ACC112 (cell line): ENCODE measurements around the gene UBL3.

ENCODE experiments used
- H2AFZ ChIP-seq: fragments of 200-600 bp; sonication (generic); one replicate; pipeline ENCODE4 v1.6.0; 2017; ENCODE audit warnings: antibody characterized with exemption, low read length; ENCODE audit not compliant: unreplicated experiment
- H3K27ac ChIP-seq: fragments of 200-600 bp; sonication (generic); 2 replicates; pipeline ENCODE4 v1.5.1; 2014; ENCODE audit warnings: low read depth, mild to moderate bottlenecking, antibody characterized with exemption, low read length, moderate library complexity
- H3K27me3 ChIP-seq: fragments of 200-600 bp; sonication (generic); 2 replicates; pipeline ENCODE4 v1.6.1; 2014; ENCODE audit warnings: mild to moderate bottlenecking, antibody characterized with exemption, low read length, moderate library complexity, mixed read lengths; ENCODE audit not compliant: insufficient read depth
- H3K36me3 ChIP-seq: fragments of 200-600 bp; sonication (generic); 2 replicates; pipeline ENCODE4 v1.6.1; 2016; ENCODE audit warnings: mild to moderate bottlenecking, antibody characterized with exemption, low read length, moderate library complexity, mixed read lengths; ENCODE audit not compliant: insufficient read depth
- H3K4me1 ChIP-seq: fragments of 200-600 bp; sonication (generic); one replicate; pipeline ENCODE4 v1.6.1; 2016; ENCODE audit warnings: low read length, mixed read lengths; ENCODE audit not compliant: insufficient read depth, unreplicated experiment, control insufficient read depth
- H3K4me3 ChIP-seq: fragments of 200-600 bp; sonication (generic); 2 replicates; pipeline ENCODE4 v1.5.1; 2014; ENCODE audit warnings: mild to moderate bottlenecking, low read depth, low read length
- H3K79me2 ChIP-seq: fragments of 200-600 bp; sonication (generic); one replicate; pipeline ENCODE4 v1.6.0; 2016; ENCODE audit warnings: low read length; ENCODE audit not compliant: control insufficient read depth, unreplicated experiment, insufficient read depth

The UBL3 gene

DNA sequence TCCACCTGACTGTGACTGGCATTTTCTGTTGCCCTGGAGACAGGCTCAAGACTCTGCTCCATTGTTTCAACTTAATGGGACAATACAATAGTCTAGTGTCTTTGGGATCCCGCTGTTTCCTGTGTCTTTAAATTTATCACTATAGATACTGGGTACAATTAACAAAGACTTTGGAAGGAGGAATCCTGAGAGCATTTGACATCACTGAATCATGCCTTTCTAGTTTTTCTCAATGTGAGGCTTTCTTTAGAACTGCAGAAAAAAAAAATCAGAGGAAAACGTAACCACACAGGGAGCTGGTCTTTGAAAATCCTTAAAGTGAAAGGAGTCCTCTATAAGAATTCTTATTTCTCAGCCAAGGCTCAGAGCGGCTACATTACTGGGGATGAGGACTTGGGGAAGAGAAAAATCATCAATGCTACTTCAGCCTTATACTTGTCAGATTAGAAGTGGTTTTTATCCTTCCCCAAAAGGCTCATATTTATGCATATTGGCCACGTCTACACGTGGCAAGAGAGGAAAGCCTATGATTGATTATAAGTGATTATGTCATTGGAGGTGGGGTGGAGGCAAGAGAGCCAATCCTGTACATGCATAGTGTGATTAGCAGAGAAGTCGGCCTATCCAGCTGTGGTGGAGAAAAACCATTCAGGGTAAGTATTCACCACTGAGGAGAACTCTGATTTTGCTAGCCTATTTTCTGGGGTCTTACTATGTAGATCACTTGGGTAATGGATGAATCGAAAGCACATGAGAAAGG, 34.4 kb upstream of the UBL3 start:
- no peaks in the 10 kb centered on the region for H3K4me1 ChIP-seq
- no peak overlapping the region for H3K4me3 ChIP-seq
- H3K79me2 ChIP-seq: no peaks in the 10 kb centered on the region
- H2AFZ ChIP-seq: no peak overlapping the region
- no peaks in the 10 kb centered on the region for H3K36me3 ChIP-seq
- H3K27ac ChIP-seq: no peak overlapping the region
- no peaks in the 10 kb centered on the region for H3K27me3 ChIP-seq

DNA sequence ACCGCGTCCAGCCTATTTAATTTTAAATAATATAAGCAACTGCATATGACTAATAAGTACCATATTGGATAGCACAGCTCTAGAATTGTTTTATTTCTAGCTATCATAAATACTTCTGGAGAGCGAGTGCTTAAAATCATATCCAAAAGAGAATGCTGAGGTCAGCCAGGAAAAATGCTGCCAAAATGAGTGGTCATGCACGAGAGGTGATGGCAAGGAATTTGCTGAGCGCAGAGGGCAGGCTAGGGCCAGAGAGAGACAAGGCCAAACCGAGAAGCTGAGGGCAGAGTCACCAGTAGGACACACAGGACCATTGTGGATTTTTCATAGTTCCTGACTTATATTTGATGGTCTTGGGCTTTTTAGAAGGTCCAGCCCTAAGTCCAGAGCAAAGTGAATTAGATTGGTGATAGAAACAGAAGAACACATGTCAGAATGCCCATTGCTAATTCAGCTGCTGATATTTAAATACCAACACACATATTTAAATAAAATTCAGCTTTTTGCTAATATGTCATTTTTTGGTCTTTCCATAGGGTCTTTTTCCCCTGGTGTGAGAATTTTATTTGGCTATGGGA, 33.6 kb upstream of the UBL3 start:
- H3K27me3 ChIP-seq: no peaks in the 10 kb centered on the region
- H3K79me2 ChIP-seq: no peaks in the 10 kb centered on the region
- no peaks in the 10 kb centered on the region for H3K36me3 ChIP-seq
- H3K4me1 ChIP-seq: no peaks in the 10 kb centered on the region
- H3K4me3 ChIP-seq: no peak overlapping the region
- H2AFZ ChIP-seq: no peak overlapping the region
- H3K27ac ChIP-seq: no peak overlapping the region

DNA sequence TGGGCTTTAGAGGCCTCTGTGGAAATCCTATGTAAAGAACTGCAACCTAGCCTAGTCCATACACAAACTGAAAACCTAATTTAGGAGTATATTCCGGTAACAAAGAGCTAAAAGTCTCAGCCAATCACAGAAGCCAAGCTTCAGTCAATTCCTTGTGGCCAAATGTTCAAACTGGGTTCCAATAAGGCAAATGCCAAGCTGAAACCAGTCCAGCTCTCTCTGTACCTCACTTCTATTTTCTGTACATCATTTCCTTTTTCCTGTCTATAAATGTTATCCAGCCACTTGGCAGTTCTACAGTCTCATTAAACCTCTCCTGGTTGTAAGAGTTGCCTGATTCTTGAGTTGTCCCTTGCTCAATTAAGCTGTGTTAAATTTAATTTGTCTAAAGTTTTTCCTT, 31.7 kb upstream of the UBL3 start:
- H3K36me3 ChIP-seq: no peaks in the 10 kb centered on the region
- H3K4me1 ChIP-seq: no peaks in the 10 kb centered on the region
- no peaks in the 10 kb centered on the region for H3K79me2 ChIP-seq
- no peak overlapping the region for H2AFZ ChIP-seq
- H3K27me3 ChIP-seq: 0 out of 2 replicates have a peak, but pooled peaks cover 1% of the 10 kb centered on the region
- H3K4me3 ChIP-seq: no peak overlapping the region
- no peak overlapping the region for H3K27ac ChIP-seq

DNA sequence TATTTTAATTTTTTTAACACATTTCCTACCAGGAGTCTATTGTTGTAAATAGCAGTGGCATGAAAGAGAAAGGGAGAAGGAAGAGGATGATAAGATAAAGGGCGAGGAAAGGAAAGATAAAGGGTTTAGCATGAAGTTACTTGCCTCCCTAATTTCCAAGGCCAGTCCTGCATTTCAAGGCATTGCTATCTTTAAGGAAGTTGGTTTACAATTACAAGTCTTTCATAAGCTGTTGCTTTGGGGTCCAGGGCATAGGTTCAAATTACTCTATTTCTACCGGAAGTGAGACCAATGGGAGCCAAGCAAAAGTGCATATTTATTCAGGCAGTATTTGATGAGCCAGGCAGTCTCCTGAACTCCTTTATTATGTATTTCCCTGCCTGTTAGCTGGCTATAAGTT, 27.7 kb upstream of the UBL3 start:
- H2AFZ ChIP-seq: no peak overlapping the region
- no peak overlapping the region for H3K4me3 ChIP-seq
- no peaks in the 10 kb centered on the region for H3K79me2 ChIP-seq
- no peaks in the 10 kb centered on the region for H3K4me1 ChIP-seq
- H3K27ac ChIP-seq: no peak overlapping the region
- no peaks in the 10 kb centered on the region for H3K36me3 ChIP-seq
- H3K27me3 ChIP-seq: peaks cover 22% of the 10 kb centered on the region

DNA sequence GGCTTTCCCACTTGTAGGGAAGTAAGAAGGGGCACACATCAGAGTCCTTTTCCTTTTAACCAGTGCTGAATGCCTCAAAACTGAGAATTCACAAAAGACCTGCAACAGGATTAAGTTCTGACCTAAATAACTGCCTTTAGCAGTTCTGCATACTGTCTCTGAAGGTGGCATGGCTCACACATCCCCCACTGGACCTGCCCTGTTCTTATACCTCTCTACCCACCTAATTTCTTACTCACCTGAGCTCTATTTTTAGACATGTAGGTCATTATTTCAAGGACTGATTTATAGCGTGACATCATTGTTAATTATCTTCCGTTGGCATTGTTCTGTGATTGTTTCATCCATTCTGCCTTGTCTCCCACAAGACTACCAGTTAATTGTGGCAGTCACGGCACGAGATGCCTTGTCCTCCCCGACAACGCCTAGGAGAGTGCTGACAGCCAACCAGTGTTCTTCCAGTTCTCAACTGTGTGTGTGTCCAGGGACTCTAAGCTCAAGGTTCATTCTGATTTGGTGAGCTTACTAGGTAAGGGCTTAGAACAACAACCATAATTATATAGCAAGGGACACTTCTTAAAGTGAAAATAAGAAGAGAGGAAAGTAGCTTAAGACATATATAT, 27.1 kb upstream of the UBL3 start:
- no peak overlapping the region for H3K27ac ChIP-seq
- no peaks in the 10 kb centered on the region for H3K79me2 ChIP-seq
- H2AFZ ChIP-seq: no peak overlapping the region
- H3K4me3 ChIP-seq: no peak overlapping the region
- peaks cover 26% of the 10 kb centered on the region for H3K27me3 ChIP-seq
- H3K4me1 ChIP-seq: no peaks in the 10 kb centered on the region
- H3K36me3 ChIP-seq: no peaks in the 10 kb centered on the region

DNA sequence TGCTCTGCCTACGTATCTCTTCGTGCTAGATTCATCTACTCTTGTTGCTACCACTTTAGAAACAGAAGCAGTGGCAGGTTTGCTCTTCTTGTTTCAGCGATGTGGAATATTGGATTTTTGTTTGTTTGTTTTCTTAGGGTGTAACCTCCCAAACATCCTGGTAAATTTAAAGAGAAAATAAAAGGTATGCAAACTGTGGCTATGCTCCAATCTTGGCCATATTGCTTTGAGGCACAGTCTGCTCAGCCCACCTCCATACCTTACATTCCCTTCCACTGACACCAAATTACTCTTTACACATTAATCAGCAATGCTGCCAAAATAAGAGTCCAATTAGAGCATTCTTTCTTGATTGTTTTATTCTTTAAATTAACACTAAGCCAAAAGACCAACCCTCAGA, 25.2 kb upstream of the UBL3 start:
- H3K27ac ChIP-seq: no peak overlapping the region
- no peaks in the 10 kb centered on the region for H3K36me3 ChIP-seq
- peaks cover 35% of the 10 kb centered on the region for H3K27me3 ChIP-seq
- no peak overlapping the region for H3K4me3 ChIP-seq
- H3K79me2 ChIP-seq: no peaks in the 10 kb centered on the region
- H3K4me1 ChIP-seq: no peaks in the 10 kb centered on the region
- no peak overlapping the region for H2AFZ ChIP-seq

DNA sequence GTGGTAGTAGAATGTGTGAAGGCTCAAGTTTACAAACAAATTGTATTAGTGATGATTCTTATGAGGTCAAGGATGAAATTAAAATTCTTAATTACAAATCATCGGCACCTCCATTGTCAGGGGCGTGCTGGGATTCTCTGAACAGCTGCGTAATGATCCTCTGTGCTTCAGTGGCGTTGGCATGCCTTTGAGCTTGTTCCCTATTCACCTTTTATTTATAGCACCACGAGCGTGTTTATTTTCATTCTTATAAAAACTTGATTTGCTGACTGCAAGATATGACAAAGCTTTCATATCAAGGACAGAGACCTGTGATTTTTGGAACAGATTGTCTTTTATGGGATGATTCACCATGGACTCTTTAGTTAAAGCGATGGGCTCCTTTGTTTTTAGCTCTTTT, 18.2 kb upstream of the UBL3 start:
- H3K4me1 ChIP-seq: no peaks in the 10 kb centered on the region
- H3K27ac ChIP-seq: no peak overlapping the region
- H2AFZ ChIP-seq: no peak overlapping the region
- H3K36me3 ChIP-seq: no peaks in the 10 kb centered on the region
- H3K27me3 ChIP-seq: peaks cover 14% of the 10 kb centered on the region; the same call in 1 of the 2 replicates
- no peak overlapping the region for H3K4me3 ChIP-seq
- no peaks in the 10 kb centered on the region for H3K79me2 ChIP-seq

DNA sequence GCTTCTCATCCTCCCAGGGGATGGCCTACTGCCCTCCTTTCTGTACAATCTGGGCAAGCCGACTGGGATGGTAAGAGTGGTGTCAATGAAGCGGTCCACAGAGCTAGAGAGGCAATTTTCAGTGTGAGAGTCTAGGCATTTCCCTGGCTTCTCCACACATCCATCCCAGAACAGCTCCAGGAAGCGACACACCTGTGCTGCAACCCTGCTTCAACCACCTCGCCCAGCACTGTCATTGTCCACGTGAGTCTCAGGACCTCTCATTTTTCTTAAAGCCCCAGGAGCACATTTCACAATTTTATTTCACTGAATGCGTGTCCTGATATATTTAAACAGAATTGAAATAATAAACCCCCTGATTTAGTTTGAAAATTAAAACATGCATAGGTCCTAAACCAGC, 15.5 kb upstream of the UBL3 start:
- Histone ChIP-seq H2AFZ (no peak overlapping the region), H3K27ac (no peak overlapping the region), H3K79me2 (no peaks in the 10 kb centered on the region)

DNA sequence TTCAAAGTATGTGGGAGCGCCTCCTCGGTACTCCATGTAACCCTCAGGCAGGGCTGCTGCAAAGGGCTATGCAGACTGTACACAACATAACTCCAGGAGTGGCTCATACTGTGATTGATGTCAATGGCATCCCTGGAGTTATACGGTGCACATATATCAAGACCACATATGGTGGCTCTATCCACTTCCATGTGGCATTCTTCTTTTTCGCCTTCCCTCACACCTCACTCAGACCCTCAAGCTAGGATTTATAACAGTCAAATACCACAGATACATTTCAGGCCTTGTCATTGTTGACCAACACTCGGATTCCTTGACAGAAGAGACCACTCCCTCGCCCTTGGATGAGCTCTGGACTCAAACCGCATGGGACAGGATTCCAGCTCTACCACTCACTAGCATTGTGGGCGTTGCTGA, 11.3 kb upstream of the UBL3 start:
- Histone ChIP-seq H3K4me1 (peaks cover 5% of the 10 kb centered on the region), H3K36me3 (no peaks in the 10 kb centered on the region), H3K27ac (peak overlapping the region; percentile 10; the same call in 1 of the 2 replicates), H3K79me2 (no peaks in the 10 kb centered on the region), H3K4me3 (no peak overlapping the region), H2AFZ (no peak overlapping the region), H3K27me3 (no peaks in the 10 kb centered on the region)

More for the DNA sequence above, 15.5 kb upstream of the UBL3 start:
- H3K4me3 ChIP-seq: no peak overlapping the region
- peaks cover 5% of the 10 kb centered on the region for H3K4me1 ChIP-seq
- no peaks in the 10 kb centered on the region for H3K36me3 ChIP-seq
- H3K27me3 ChIP-seq: peaks cover under 1% of the 10 kb centered on the region; the same call in 1 of the 2 replicates

DNA sequence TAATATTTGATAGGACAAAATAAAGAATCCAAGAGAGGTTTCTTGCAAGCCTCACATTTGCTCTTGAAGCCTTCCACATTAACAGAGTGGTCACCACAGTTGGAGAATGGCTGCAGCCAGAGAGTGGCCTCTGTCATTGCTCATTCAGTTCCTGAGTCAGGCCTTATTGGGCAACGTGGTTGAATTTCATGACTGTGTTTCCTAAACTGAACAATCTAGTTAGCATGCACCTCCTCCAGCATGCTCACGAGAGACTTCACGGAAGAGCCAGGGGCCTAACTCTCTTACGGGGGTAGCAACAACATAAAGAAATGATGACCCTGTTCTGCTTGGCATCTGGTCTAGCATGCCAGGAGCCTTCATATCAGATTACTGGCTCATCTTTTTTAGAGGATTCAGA, 9.6 kb upstream of the UBL3 start:
- Histone ChIP-seq H3K4me3 (no peak overlapping the region), H3K36me3 (no peaks in the 10 kb centered on the region), H3K27me3 (no peaks in the 10 kb centered on the region), H3K27ac (no peak overlapping the region), H2AFZ (no peak overlapping the region), H3K4me1 (peaks cover 5% of the 10 kb centered on the region), H3K79me2 (no peaks in the 10 kb centered on the region)

DNA sequence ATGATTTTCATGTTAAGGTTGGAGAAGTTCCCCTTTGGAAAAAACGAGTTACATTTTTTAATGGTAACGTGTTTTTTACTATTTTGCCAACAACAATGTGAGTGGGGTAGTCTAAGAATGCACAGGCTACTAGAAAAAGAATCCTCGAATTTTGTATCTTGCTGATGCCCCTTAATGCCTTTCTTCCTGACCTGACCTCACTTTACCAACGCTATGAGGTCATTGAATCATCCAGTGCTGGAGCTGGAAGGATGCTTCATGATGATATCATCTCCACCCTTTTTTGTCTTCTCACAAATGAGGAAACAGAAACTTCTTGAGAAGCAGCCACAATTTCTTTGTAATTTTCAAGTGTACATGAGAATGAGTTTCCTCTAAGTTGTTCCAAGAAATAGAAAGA, 8.2 kb upstream of the UBL3 start:
- H3K27ac ChIP-seq: peak overlapping the region; percentile 43
- H3K36me3 ChIP-seq: no peaks in the 10 kb centered on the region
- H3K4me3 ChIP-seq: no peak overlapping the region
- H3K27me3 ChIP-seq: no peaks in the 10 kb centered on the region
- no peaks in the 10 kb centered on the region for H3K79me2 ChIP-seq
- H2AFZ ChIP-seq: peak overlapping the region; percentile 17
- H3K4me1 ChIP-seq: peaks cover 5% of the 10 kb centered on the region
